HG03103 (cell line): Measurements from ENCODE around the gene ATXN7L1.
A peak's percentile ranks its signal among the peaks of the same experiment; 100 is the strongest.

Experiments
- ATAC-seq: cut with Tn5 transposase; IDR thresholded peaks from one replicate; pipeline ENCODE4 v1.9.1; 2021; ENCODE audit warnings: low read depth; ENCODE audit not compliant: unreplicated experiment

Gene ATXN7L1

DNA sequence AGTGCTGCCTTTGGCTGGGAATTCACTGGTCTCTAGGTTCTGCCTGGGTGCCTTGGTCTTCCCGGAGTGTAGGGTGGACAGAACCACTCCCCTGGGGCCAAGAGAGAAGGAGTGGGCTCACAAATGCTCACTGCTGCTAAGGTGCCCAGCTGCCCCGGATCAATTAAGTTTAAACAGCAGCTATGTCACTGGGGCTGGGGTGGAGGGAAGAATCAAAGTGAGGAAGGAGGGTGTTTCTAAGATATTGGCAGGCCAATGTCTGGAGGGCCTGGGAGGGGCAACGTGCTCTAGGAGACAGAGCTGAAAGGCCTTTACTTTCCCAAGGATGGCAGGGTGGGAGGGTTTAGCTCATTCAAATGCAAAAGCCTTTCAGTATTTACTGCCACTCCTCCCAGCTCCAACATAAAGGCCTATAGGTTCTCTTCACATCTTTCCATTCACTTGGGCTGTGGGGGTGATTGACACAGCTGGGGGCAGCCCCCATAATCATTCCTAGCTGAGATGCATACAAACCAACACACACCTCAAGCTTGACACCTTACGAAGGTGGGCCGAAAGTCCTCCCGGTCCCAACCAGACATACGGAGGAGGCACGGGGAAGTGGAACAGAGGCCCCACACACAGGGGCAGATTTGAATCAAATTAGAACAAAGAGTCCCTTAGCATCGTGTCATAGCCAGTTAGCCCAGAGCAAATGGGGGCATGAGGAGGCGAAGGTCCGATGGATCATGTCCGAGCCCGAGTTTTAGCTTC lies 187.2 kb downstream of the ATXN7L1 start:
- ATAC-seq = no peak

DNA sequence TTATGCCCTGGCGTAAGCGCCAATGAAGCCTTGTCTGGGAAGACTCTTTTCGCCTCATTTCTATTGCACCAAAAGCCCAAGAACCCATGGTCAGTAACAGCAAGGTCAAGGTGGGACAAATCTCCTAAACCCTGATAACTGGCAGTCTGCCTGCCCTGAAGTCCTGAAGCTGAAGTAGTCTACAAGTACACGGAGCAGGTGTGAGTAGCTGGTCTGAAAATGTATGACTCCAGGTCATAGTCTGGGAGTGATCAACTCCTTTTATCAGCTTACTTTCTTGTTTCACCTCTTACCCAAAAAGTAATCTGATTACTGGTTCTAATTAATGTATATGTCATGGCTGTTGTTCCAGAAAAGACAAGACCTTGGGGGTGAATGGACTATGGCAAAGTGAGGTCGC lies 187.8 kb downstream of the ATXN7L1 start:
- ATAC-seq = no peak

DNA sequence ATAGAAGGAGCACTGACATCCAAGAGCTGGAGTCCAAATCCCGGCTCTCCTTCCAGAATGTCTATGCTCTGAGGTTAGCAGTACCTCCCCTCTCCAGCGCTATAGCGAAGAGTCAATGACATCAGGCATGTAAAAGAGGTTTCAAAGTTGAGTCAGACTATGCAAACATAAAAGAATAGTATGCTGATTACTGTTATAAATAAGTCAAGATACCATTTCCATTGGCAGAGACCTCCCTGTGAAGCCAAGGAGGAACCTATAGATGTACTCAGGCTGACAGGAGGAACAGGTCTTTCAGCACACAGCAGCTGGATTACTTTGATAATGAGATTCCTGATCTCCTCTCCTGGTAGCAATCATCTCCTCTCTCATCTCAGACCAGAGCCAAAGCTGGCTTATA lies 191.2 kb downstream of the ATXN7L1 start:
- no peak for ATAC-seq

DNA sequence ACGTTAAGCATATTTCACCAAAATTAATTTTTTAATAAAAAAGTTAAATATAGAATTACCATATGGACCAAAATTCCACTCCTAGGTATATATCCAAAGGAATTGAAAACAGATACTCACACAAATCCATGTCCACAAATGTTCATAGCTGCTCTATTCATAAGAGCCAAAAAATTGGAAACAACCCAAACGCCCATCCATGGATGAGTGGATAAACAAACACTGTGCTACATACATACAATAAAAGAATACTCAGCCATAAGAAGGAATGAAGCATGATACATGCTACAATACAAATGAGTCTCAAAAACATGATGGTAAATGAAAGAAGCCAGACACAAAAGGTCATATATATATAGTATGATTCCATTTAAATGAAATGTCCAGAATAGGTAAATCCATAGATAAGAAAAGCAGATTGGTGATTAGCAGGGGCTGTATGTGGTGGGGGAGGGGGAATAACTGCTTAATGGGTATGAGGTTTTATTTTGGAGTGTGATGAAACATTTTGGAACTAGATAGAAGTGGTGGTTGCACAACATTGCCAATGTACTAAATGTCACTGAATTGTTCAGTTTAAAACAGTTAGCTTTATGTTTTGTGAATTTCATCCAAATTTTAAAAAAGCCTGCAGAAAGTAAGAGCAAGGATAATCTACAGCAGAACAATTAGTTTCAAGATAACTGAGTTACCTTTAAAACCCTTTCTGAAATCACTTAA lies 193.9 kb downstream of the ATXN7L1 start:
- ATAC-seq = no peak

DNA sequence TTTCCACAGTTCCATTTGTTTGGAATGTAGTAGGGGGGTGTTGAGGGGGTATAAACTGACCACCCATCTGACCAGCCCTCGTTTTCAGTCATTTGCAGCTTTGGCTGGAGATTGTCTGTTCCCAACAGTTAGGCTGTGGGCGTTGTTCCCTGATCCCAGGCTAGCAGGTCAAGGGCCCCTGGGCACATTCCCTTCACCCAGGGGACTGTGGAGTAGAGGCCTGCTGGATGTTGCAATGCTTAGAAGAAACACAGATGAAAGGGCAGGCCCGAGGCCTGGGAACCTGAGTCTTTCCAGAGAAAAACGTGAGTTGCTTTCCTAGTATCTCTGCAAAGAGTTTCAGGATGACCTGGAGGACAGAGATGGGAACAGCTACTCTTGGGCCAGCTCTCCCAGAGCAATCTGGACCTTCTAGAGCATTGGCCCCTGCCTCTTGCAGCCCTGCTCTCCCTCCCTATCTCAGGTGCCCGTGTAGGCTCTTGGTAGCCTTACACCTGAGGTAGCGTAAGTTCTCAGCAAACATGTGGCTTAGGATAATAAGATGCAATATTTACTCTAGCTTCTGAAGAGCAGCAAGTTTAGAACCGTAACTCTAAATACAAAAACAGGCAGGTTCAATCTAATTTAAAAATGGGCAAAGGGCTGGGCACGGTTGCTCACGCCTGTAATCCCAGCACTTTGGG lies 195.8 kb downstream of the ATXN7L1 start:
- ATAC-seq = no peak

DNA sequence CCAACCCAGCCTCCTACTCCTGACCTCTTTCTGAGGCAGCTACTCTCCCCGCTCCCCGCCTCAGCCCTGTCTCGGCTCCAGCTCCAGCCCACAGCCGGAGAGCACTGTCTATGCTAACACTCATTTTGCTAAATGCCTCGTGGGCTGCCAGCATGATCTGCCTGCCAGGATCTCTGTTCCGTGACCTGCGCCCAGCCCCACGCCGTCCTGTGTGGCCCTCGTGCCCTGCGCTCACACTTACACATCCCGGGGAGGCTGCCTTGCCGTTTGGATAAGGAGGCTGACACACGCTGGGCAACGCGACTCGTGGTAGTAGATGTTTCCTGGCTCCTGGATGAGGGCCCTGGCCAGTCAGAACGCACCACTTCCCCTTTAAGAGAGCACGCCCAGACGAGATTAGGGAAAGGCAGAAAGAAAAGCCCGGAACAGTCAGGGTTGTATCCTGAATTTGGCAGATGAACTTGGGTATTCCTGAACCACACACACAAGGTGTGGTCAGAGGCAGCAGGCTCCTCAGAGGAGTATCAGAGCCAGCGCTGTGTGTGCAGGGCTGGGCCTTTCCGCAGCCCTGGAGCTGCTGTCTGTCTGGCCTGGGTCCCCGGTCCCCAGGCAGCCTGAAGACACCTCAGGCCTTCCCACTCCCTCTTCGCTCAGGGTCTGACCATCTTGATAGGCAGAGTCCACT lies 197.4 kb downstream of the ATXN7L1 start:
- no peak for ATAC-seq

DNA sequence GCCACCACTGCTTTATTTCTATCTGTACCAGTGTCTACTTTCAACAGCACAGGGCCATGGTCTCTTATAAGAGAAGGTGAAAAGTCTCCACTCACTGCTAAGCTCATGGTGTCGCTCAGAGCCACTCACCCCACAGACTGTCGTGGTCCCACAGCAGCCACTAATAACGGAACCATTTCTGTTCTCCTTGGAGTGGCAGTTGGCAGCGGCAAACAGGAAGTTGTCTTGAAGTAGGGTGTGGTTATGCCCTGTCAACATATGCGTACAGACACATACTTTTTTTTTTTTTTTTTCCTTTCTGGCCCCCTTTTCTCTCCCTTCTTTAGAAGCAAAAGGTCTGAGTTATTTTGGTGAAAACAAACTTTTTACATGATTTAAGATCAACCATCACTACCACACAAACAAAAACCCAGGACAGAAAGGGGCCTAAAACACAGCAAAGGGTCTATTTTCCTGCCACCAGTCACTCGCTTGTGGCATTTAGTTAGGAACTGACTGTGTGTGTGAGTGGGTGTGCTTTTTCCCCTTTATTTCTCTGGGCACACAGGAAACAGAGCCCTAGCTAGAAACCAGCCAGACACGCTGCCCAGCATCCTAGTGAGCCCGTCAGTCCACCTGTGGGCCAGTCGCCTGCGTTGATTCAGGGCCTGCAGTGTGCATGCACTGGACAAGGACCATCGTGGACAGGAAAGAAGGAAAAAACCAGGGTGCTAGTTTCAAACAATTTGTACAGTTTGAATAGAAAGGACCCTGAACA lies 198.4 kb downstream of the ATXN7L1 start:
- peak; percentile 62 for ATAC-seq

DNA sequence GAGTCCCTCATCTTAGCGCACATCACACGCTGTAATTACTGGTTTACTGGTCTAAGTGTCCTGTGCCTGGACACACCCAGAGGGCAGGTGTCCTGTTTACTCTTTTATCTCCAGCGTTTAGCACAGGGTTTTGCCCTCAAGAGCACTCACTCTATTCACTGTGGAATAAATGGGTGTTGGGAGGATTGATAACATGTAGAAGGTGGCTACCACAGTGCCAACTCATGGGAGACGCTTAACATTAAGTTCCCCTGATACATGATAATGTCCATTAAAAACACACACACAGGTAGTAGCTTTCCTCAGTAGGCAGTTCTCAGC lies 199.0 kb downstream of the ATXN7L1 start:
- ATAC-seq = no peak

DNA sequence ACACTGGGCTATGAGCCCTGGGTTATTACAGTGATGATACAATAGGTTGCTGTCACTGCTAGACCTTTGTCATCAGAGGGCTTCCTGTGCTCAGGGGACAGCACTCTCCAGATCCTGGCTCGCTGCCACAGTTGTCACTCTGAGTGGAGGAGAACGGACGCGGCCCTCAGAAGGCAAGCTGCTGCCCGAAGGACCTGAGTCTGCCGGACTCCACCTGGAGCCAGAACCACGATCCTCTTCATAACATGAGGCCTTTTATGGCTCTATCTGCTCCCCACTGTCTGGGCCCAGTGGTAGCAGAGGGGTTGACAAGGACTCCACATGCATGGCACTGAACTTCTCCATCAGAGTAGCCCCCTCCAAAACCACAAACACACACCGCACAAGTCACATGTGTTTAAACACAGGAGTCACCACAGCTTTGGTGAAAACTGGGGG lies 200.4 kb downstream of the ATXN7L1 start:
- ATAC-seq = no peak

DNA sequence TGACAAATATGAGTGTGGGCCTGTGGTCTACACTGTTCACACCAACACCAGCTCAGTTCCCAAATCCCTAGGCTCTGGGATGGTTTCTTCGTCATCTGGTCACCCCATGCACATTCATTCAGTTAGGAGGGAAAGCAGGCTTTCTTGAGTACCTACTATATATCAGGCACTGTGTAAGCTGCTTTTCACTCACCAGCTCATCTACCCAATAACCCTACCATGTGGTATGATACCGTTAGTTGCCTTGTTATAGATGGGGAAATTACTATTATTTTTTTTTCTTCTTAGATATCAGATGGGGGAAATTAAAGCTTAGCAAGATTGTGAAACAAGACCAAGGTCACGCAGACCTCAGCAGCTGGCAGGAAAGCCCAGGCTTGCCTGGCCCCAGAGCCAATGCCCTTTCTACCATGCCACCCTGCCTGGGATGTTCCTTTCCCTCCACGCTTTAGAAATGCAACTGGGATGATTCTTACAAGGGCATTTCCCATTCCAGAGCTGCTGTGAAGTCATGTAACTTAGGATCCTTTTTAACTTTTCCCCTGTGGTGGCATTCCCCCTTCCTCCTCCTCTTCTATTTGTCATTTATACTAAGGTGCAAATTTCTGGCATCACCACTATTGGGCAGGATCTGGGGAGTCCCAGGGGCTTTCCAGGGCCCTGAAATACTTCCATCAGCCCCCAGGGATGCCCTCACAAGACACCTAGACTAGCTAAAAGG lies 202.0 kb downstream of the ATXN7L1 start:
- no peak for ATAC-seq

DNA sequence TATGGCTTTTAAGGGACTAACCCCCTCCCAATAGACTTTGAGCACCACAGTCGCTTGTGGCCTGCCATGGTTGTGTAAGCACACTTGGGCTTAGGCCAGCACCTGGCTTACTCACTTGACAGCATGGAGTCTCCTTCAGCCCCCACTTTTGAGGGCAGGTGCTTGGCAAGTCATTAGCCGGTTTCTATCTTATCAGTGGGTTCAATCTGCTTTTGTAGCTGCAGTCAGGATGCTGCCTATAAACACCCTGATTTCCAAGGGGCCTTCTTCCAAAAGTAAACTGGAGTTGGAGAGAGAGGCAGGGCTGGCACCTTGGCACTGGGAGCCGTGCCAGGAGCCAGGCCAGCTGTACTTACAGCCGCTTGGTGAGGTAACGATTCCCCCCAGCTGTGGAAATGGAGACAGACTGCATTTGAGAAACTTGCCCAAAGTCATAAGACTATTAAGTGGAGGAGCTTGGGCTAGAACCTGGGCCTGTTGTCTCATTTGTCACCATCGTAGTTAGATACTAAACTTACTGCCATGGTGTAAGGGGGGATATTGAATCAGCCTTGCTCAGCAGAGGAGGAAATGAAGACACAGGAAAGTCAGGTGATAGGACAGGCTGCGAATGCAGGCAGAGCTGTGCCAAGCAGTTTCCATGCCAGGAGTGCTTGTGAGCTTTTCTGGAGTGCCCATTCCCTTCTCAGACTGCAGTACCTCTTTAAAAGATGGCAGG lies 202.9 kb downstream of the ATXN7L1 start:
- no peak for ATAC-seq

DNA sequence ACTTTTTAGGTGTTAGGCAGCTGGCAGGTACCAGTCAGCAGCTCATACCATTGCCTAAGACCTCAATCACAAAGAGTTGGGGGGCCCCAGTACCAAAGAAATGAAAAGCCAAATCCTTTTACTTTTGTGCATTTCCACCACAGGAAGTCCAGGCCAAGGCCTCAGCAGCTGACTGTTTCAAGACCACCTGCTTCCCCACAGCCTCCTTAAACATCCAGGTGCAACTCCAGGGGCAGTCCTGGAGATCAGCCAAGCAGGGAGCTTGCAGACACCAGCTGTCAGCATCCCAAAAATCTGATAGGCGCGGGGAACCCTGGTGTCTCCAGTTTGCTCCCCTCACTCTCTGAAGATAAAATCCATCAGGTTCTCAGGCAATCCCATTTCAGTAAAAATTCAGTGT lies 203.6 kb downstream of the ATXN7L1 start:
- no peak for ATAC-seq

DNA sequence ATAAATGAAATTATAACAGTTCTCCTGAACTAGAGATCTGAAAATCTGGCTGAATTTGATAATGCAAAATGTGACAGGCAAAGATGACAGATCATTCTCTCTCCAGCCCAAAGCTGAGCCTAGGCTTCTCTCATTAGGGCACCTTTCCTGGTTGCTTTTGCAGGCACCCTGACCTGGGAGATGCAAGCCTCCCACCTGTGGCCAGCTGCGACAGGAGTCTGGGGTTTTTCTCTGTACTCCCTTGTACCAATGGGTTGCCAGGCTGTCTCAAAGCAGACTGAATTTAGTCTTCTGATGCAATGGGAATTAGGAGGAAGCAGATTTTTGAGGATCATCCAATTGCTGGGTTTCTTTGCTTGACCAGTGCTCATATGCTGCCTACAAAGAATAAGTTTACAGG lies 210.1 kb downstream of the ATXN7L1 start:
- ATAC-seq = no peak

DNA sequence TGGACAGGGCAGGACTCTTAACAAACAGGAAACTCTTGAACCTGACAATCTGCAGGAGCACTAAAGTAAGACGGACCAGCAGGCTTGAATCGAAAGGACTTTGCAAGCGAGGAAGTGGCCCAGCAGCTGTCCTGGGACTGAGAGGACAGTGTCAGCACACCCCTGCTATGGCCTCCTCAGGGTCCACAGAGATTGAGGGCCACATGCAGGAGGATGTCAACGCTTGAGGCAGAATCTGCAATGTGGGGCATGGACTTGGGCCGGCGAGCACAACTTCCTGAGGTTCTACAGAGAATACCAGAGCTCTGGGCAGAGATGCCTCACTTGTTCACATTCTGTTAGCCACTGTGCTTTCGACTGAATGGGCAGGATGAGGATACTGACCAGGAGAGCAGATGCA lies 210.7 kb downstream of the ATXN7L1 start:
- no peak for ATAC-seq

DNA sequence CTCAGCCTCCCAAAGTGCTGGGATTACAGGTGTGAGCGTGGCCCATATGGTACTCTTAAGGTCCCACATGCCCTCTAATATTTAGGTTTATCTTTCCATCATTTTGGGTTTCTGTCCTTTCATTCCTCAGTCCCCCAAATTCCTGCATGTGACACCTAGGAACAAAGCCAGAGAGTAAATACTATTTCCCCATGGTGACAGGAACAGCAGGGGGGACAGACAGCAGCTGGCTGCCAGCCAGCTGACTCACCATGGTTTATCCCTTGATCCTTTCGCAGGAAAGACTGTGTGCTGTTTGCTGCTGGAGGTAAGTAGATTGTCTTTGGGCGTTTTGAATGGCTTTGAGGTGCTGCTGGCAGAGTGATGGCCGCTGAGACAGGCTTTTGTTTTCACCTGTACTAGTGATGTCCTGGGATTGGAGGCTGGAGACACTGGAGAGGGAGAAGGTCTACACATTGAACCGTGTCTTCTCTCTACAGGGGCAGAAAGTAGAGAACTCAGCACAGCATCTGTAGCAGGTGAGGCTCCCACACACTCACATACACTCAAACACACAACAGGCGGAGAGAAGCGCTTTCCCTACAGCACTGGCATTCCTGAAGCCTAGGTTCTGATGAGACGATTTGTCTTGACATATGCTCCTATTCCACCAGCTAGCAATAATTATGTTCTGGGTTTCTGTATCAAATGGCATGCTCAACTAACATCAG lies 211.4 kb downstream of the ATXN7L1 start:
- no peak for ATAC-seq

DNA sequence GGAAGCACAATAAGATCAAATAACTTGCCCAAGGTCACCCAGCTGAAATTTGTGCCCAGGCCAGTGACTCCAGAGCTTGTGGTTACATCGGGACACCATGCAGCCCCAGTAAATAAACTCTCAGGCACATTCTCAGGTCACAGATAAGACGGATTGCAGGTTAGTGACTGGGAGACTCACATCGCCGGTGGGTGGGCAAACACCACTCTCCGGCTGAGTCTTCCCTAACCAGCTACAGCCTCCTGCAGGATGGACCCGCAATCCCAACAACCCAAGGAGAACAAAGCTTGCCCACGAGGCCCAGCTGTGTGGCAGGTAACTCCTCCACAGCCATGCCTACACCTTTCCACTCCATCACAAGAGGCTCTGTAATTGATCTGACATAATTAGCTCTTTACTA lies 213.4 kb downstream of the ATXN7L1 start:
- ATAC-seq = no peak

DNA sequence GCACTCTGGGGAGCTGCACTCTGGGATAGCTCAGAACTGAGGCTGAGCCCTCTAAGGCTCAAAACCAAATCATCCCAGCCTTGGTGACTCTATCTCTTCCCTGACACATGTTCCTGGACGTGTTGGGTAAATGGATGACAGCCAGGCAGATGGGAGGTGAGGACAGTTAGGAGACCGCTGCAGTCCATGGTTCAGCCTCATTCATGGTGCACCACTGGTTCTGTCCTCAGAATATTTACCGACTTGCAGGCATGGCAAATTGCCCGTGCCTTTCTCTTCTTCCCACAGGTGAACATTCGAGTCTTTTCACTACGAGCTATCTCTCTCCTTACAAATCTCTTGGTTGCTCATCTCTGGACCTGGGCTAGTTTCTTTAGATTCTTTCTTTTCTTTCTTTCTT lies 214.8 kb downstream of the ATXN7L1 start:
- no peak for ATAC-seq

DNA sequence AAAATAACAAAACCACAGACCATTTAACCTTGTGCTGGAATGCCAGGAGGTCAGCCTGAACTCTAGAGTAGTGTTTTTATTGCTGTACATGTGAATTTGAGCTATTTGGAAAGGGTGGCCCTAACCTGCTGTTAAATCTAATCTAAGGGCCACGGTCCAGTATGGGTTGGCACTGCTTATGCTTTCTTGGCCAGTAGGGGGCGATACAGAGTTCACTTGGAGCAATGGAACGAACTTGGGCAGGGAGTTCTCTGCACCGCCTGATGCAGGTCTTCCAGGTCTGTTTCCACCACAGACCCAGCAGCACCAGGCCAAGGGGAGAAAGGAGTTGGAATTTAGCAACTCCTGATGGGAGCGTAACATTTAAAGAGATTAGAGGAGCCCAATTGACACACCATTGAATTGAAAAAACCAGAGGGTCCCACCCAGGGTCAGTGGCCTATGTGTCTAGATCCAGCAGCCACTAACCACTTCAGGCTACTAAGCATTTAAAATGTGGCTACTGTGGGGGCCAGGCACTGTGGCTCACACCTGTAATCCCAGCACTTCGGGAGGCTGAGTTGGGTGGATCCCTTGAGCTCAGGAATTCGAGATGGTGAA lies 219.4 kb downstream of the ATXN7L1 start:
- no peak for ATAC-seq
